ENCODE data around the gene ELN.

Gene ELN

DNA sequence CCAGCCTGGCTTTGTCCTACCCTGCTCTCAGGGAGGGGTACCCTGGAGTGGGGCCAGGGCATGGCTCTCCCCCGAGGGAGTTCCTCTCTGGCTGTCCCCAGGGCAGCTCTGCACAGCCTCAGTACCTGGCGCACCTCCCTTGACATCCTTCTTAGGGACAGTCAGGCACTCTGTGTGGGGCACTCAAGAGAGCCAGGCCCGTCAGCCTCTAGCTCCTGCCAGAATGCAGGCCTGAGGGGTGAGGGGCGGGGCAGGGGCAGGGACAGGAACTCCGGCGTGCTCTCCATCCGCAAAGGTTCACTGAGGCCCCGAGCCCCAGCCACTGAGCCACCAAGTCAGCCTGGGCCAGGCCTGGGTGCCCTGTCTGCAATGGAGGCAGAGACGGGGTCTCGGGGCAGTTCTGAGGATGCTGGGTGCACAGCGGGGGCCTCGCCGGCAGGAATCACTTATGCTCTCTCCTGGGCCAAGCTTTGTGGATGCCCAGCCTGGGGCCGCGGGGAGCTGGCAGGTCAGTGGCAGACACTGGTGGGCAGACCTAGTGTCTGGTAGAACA is 65.8 kb downstream of the ELN start:
- no peaks in the 10 kb centered on the region for H3K9me3 Mint-ChIP-seq
- H3K27me3 Mint-ChIP-seq (ENCODE audit: low read depth) = no peaks in the 10 kb centered on the region
- peaks cover 19% of the 10 kb centered on the region for H3K4me1 Mint-ChIP-seq
- TF ChIP-seq, protein P1, sequence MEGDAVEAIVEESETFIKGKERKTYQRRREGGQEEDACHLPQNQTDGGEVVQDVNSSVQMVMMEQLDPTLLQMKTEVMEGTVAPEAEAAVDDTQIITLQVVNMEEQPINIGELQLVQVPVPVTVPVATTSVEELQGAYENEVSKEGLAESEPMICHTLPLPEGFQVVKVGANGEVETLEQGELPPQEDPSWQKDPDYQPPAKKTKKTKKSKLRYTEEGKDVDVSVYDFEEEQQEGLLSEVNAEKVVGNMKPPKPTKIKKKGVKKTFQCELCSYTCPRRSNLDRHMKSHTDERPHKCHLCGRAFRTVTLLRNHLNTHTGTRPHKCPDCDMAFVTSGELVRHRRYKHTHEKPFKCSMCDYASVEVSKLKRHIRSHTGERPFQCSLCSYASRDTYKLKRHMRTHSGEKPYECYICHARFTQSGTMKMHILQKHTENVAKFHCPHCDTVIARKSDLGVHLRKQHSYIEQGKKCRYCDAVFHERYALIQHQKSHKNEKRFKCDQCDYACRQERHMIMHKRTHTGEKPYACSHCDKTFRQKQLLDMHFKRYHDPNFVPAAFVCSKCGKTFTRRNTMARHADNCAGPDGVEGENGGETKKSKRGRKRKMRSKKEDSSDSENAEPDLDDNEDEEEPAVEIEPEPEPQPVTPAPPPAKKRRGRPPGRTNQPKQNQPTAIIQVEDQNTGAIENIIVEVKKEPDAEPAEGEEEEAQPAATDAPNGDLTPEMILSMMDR (IDR thresholded peaks at IDR 0.05; ENCODE audit: unreplicated experiment in 3 of 3) = no peak
- peak overlapping the region; percentile 63 to 82 (median 75) for H3K4me3 Mint-ChIP-seq
- H3K27ac Mint-ChIP-seq = peak overlapping the region; percentile 81 to 94 (median 89)
- H3K36me3 Mint-ChIP-seq (ENCODE audit: low read depth) = peaks cover 22% of the 10 kb centered on the region

DNA sequence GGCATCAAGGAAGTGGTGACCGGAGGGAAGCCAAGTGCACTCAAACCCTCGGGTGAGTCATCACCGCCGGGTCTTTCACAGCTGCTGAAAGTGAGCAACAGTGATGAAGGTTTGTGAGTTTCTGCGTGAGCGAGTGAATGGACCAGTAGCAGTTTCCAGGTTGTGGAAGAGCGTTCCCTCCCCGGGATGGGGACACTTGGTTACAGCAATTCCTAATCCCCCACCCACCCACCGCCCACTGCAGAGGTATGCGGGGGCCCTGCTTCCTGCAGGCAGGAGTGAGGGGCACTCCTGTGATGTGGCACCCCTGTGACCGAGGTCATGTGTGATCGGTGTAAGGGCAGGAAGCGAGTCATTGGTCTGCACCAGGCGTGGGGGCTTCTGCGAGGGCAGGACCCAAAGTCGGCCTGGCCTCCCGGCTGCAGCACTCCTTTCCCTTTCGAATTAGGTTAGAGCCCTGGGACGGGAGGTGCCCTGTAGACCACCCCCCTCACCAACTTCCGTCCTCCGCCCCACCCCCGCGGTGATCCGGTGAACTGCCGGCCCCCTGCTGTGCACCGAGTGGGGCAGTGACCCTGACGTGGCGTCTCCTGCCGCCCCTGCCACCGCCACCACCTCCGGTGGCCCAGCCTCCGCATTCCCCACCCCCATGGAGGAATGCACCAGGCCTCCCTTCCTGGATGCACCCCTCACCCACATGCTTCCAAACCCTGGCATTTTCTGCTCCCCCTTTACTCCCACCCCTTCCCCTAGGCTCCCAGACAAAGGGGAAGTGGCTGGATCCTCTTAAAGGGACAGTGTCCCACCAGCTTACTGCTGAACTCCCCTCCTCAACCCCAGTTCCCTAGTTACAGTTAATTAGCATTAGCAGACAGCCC is 66.5 kb downstream of the ELN start:
- H3K27me3 Mint-ChIP-seq (ENCODE audit: low read depth) = no peaks in the 10 kb centered on the region
- TF ChIP-seq, protein P1 (IDR thresholded peaks at IDR 0.05; ENCODE audit: unreplicated experiment in 3 of 3) = no peak
- H3K27ac Mint-ChIP-seq = peak overlapping the region; percentile 81 to 94 (median 90)
- peak overlapping the region; percentile 80 to 82 (median 81) for H3K4me3 Mint-ChIP-seq
- no peaks in the 10 kb centered on the region for H3K9me3 Mint-ChIP-seq
- H3K36me3 Mint-ChIP-seq (ENCODE audit: low read depth) = peaks cover 19% of the 10 kb centered on the region
- H3K4me1 Mint-ChIP-seq = peaks cover 19% of the 10 kb centered on the region

DNA sequence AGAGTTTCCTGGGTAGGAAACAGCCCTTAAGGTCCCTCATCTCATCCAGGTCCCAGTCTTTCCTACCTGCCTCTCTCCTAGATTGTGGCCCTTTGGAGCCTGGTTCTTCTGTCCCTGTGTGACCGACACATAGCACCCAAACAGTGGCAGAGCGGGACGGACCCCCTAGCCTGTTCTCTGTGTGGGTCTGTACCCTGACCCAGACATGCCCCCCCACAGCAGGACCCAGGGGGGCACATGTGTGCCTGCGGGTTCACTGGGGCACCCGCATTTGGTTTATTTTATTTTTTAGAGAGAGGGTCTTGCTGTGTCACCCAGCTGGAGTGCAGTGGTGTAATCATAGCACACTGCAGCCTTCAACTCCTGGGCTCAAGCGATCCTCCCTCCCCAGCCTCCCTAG is 67.2 kb downstream of the ELN start:
- H3K4me3 Mint-ChIP-seq = peak overlapping the region; percentile 80 to 81 (median 80)
- H3K4me1 Mint-ChIP-seq = peaks cover 19% of the 10 kb centered on the region
- peaks cover 21% of the 10 kb centered on the region for H3K36me3 Mint-ChIP-seq (ENCODE audit: low read depth)
- no peaks in the 10 kb centered on the region for H3K9me3 Mint-ChIP-seq
- H3K27me3 Mint-ChIP-seq (ENCODE audit: low read depth) = no peaks in the 10 kb centered on the region
- H3K27ac Mint-ChIP-seq = peak overlapping the region; percentile 81 to 90 (median 86)
- TF ChIP-seq, protein P1 (IDR thresholded peaks at IDR 0.05; ENCODE audit: unreplicated experiment in 3 of 3) = no peak

DNA sequence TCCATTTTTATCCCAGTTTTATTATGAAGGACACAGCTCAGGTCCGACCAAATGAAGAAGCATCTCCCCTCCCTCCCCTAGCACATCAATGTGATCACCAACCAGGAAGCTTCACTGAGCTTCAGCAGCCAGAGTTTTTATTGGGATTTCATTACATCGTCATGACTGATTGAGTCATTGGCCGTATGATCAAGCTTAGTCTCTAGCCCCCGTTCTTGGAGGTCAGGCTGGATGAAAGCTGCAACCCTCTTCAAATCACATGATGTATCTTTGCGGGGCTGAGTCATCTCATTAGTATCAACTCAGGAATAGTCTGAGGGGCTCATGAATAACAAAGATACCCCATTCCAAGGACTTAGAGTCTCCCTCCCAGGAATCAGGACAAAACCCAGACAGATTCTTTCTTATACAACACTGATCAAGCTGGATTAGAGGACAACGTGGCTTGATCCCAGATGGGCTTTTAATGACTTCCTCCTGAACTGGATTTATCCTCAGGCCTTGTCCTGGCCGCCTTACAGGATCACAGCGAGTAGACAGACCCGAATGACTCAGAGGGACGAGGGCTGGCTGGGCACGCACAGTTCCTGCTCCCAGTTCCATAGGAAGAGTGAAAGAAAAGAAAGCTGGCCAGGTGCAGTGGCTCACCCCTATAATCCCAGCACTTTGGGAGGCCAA is 70.1 kb downstream of the ELN start:
- TF ChIP-seq, protein P1 (IDR thresholded peaks at IDR 0.05; ENCODE audit: unreplicated experiment in 3 of 3) = no peak
- Mint-ChIP-seq H3K4me3 (peak overlapping the region in 1 of 3 experiments; percentile 13), H3K9me3 (no peaks in the 10 kb centered on the region), H3K27me3 (ENCODE audit: low read depth) (no peaks in the 10 kb centered on the region), H3K36me3 (ENCODE audit: low read depth) (peaks cover 27% of the 10 kb centered on the region), H3K4me1 (peaks cover 28% of the 10 kb centered on the region), H3K27ac (peak overlapping the region in 2 of 3 experiments; percentile 45 to 86)

DNA sequence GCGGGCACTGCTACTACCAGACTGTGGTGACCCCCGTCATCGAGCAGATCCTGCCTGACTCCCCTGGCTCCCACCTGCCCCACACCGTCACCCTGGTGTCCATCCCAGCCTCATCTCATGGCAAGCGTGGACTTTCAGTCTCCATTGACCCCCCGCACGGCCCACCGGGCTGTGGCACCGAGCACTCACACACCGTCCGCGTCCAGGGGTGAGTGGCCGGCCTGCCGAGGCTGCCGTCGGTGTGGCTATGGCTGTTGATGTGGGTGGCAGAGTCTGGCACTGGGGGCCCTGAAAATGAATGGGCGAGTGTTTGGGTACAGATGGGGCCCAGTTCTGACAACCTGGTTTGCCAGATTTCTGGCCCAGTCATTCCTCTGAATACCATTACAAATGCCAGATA is 71.1 kb downstream of the ELN start:
- Mint-ChIP-seq H3K27ac (no peak overlapping the region), H3K4me1 (peaks cover 25% of the 10 kb centered on the region), H3K27me3 (ENCODE audit: low read depth) (no peaks in the 10 kb centered on the region), H3K36me3 (ENCODE audit: low read depth) (peaks cover 34% of the 10 kb centered on the region), H3K9me3 (no peaks in the 10 kb centered on the region), H3K4me3 (no peak overlapping the region)
- TF ChIP-seq, protein P1 (IDR thresholded peaks at IDR 0.05; ENCODE audit: unreplicated experiment in 3 of 3) = no peak
